Ectodermal cell (in vitro differentiated cells): Measurements from ENCODE around the gene SUMO1.

Experiments used
- H3K27ac ChIP-seq: 2 replicates; pipeline ENCODE4 v1.7.0; 2013; ENCODE audit warnings: mild to moderate bottlenecking, low read depth, low read length; ENCODE audit not compliant: insufficient read depth, poor library complexity, severe bottlenecking
- H3K27me3 ChIP-seq: 2 replicates; pipeline ENCODE4 v1.7.0; 2013; ENCODE audit warnings: mild to moderate bottlenecking, low read length; ENCODE audit not compliant: insufficient read depth, control insufficient read depth, poor library complexity, severe bottlenecking
- H3K36me3 ChIP-seq: one replicate; pipeline ENCODE4 v1.7.0; 2013; ENCODE audit warnings: low read length; ENCODE audit not compliant: control insufficient read depth, insufficient read depth
- H3K4me1 ChIP-seq: one replicate; pipeline ENCODE4 v1.7.0; 2013; ENCODE audit warnings: low read length; ENCODE audit not compliant: control insufficient read depth, insufficient read depth
- H3K4me3 ChIP-seq: 2 replicates; pipeline ENCODE4 v1.7.0; 2013; ENCODE audit warnings: low read depth, low read length, control low read depth; ENCODE audit not compliant: insufficient read depth
- H3K9me3 ChIP-seq: 2 replicates; pipeline ENCODE4 v1.7.0; 2013; ENCODE audit warnings: mild to moderate bottlenecking, low read length, moderate library complexity; ENCODE audit not compliant: control insufficient read depth
- WGBS, 2 experiments: methylation state at CpG; one replicate each; pipeline ENCODE4 v1.1.7; 2013; ENCODE audit warnings: missing lambda C conversion rate in 2 of 2; 5-methylcytosine and 5-hydroxymethylcytosine counted together

The SUMO1 gene

DNA sequence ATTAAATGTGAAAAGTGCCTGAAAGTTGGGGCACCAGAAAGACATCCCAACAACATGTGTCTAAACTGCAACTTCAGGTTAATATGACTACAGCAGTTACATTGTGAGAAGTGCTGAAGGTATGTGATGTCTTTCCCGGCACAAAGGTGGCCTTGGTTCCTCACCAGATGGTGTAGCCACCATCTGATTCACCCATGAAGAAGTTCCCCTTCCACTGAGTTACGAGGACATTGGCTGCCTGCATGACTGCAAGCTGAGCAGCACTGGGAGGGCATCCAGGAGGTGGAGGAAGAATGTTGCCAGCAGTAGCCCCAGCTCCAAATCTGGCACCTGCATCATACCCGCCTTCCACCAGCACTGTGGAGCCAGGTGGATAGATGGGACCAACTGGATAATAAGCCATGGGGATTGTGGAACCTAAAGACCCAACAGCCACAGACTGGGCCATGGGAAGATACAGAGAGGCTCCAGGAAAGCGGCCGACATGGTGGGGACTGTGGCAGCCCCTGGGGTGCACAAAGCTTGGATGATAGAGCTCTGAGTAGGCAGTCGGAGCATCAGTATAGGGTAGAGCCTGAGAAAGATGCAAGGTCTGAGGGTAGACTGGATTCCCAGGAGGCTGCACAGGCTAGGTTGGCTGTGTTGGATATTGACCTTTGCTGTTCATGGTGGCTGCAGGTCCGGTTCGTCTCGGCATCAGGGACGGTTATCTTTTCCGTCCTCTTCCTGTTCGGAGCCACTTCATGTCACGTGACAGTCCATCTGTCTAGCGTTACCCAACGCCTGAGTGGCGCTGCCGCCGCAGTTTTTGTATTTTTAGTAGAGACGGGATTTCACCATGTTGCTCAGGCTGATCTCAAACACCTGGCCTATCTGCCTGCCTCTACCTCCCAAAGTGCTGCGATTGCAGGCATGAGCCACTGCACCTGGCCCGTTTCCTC lies 36.9 kb downstream of the SUMO1 start:
- Histone ChIP-seq H3K4me1 (no peaks in the 10 kb centered on the region), H3K9me3 (no peaks in the 10 kb centered on the region), H3K36me3 (no peaks in the 10 kb centered on the region), H3K4me3 (no peak overlapping the region), H3K27ac (no peak overlapping the region), H3K27me3 (no peaks in the 10 kb centered on the region)
- 91 to 94% methylated on average over 20 to 21 of the region's 21 CpGs for WGBS, 2 experiments

DNA sequence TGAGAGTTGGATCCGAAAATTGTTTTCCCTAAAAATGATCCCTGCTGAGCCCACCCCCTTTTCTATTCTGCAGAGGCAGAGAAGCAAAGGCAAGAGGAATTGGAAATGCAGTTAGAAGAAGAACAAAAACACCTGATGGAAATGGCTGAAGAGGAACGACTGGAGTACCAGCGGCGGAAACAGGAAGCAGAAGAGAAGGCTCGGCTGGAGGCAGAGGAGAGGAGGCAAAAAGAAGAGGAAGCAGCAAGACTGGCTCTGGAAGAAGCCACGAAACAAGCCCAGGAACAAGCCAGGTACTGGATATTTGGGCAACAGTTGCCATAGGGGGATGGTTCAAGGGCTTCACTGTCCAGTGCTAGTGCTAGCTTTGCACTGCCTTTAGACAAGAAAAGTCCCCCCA lies 41.7 kb downstream of the SUMO1 start:
- no peaks in the 10 kb centered on the region for H3K9me3 ChIP-seq
- H3K27me3 ChIP-seq: no peaks in the 10 kb centered on the region
- no peak overlapping the region for H3K27ac ChIP-seq
- no peaks in the 10 kb centered on the region for H3K36me3 ChIP-seq
- WGBS, 2 experiments: 90 to 91% methylated on average over 6 of the region's 6 CpGs
- peaks cover 6% of the 10 kb centered on the region for H3K4me1 ChIP-seq
- H3K4me3 ChIP-seq: no peak overlapping the region

DNA sequence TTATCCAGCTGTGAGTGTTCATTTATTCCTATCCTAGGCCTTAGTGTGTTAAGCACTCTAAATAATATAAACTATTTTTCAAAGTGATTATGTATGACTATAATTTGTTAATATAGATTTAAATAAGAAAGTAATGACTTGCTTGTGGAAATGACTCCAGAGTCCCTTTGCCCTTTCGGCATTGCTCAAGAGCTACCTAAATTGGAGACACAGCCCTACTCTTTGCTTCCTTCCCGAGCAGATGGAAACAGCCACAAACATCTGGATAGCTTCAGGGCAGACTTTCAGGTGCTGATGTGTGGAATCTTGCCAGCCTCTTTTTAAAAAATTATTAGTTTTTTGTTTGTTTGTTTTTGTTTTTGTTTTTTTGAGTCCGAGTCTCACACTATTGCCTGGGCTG lies 44.0 kb downstream of the SUMO1 start:
- no peaks in the 10 kb centered on the region for H3K27me3 ChIP-seq
- no peak overlapping the region for H3K27ac ChIP-seq
- no peak overlapping the region for H3K4me3 ChIP-seq
- H3K36me3 ChIP-seq: no peaks in the 10 kb centered on the region
- H3K4me1 ChIP-seq: peaks cover 6% of the 10 kb centered on the region
- no peaks in the 10 kb centered on the region for H3K9me3 ChIP-seq
- 91 to 92% methylated on average over 3 of the region's 3 CpGs for WGBS, 2 experiments

DNA sequence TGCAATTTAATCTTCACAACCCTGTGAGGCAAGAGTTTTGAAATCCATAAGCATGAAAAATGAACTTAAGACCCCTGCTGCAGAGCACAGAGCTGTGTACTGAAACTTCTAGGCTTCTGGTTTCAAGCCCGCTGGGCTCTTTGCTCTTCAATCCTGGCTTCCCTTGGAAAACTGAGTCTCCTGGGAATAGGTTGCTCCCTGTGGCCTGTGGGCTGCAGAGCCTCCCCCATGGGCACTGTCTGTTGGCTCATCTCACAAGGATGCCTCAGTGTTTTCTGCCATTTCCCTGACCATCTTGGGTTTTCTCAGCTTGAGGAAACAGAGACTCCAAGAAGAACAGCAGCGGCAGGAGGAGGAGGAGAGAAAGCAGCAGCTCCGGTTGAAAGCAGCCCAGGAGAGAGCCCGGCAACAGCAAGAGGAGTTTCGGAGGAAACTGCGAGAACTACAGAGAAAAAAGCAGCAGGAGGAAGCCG lies 44.5 kb downstream of the SUMO1 start:
- peaks cover 6% of the 10 kb centered on the region for H3K4me1 ChIP-seq
- no peak overlapping the region for H3K27ac ChIP-seq
- no peaks in the 10 kb centered on the region for H3K9me3 ChIP-seq
- 70 to 72% methylated on average over 7 of the region's 7 CpGs for WGBS, 2 experiments
- H3K27me3 ChIP-seq: no peaks in the 10 kb centered on the region
- no peak overlapping the region for H3K4me3 ChIP-seq
- no peaks in the 10 kb centered on the region for H3K36me3 ChIP-seq

DNA sequence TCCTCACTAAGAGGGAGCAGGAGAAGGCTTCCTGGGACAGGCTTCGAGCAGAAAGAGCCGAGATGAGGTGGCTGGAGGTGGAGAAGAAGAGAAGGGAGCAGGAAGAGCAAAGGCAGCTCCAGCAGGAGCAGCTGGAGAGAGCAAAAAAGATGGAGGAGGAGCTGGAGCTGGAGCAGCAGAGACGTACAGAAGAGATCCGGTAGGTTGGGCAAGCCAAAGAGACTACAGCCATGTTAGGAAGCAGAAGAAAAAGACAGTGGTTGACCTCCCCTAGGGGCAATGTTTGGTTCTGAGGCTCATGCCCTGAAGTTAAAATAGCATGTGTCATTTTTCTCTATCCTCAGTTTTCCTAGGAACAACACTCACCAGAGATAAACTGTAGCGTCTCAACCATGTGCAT lies 45.1 kb downstream of the SUMO1 start:
- H3K4me1 ChIP-seq: peaks cover 6% of the 10 kb centered on the region
- no peaks in the 10 kb centered on the region for H3K27me3 ChIP-seq
- no peak overlapping the region for H3K4me3 ChIP-seq
- no peak overlapping the region for H3K27ac ChIP-seq
- no peaks in the 10 kb centered on the region for H3K9me3 ChIP-seq
- H3K36me3 ChIP-seq: no peaks in the 10 kb centered on the region
- WGBS, 2 experiments: 96 to 98% methylated on average over 5 of the region's 5 CpGs

DNA sequence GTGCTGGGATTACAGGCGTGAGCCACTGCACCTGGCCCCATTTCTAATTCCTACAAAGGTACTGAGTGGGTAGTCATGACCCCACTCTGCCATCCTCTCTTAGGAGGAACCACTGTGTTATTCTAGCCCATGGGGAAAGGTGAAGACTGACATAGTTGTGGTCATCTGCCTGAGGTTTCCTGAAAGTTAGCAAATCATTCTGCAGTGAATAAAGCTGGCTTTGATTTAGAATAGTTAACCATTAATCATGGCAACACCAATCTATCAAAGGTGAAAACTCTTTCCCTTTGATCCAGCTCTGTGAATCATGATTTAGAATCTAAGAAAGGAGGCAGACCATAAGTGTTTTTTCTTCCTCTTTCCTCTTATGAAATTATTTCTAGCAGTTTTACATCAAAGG lies 50.8 kb downstream of the SUMO1 start:
- Histone ChIP-seq H3K4me1 (no peaks in the 10 kb centered on the region), H3K36me3 (no peaks in the 10 kb centered on the region), H3K27ac (no peak overlapping the region), H3K27me3 (no peaks in the 10 kb centered on the region), H3K9me3 (no peaks in the 10 kb centered on the region), H3K4me3 (no peak overlapping the region)
- WGBS, 2 experiments: 87 to 96% methylated on average over 1 of the region's 1 CpG

DNA sequence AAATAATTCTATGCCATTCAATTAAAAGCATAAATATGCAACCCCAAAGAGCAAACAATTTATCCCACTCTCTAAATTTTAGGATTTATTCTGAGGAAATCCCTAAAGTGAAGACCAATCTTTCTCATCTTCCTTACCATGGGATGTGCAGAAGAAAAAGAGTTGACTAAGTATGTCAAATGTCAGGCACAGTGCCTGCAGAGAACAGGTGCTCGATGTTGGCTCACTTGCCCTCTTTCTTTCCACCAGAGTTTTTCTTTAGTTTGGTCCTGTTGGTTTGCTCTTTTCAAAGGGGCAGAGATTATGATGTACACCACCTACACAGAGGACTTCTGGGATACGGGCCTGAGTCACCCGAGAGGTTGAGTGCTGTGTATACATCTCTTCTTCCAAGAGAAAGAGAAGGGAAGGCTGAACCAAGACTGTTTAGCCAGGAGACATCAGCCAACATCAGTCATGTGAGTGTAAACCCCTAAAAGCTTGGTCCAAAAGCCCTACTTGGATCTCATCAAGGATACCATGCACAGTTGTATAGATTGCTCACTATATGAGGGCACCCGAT lies 51.7 kb downstream of the SUMO1 start:
- H3K36me3 ChIP-seq: no peaks in the 10 kb centered on the region
- WGBS, 2 experiments: 95 to 96% methylated on average over 4 of the region's 4 CpGs
- no peak overlapping the region for H3K27ac ChIP-seq
- no peaks in the 10 kb centered on the region for H3K9me3 ChIP-seq
- H3K4me1 ChIP-seq: no peaks in the 10 kb centered on the region
- no peak overlapping the region for H3K4me3 ChIP-seq
- H3K27me3 ChIP-seq: no peaks in the 10 kb centered on the region

DNA sequence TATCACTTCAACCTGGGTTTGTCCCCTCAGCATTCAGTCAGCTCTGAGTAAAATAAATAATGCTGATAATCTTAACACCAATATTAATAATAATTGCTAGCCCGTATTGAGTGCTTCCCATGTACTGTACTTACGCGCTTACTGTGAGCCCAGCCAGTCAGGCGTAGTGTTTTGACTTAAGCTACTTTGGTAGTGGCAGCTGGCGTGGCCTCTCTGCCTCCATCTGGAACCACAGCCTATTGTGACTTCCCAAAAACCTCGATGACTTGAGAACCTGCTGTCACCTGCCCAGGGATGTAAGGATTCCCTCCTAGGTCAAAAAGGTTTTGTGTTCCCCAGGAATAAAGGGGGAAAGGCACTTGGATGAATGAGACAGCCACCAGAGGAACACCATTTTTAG lies 53.2 kb downstream of the SUMO1 start:
- WGBS, 2 experiments: 92 to 96% methylated on average over 6 of the region's 6 CpGs
- no peaks in the 10 kb centered on the region for H3K36me3 ChIP-seq
- no peak overlapping the region for H3K4me3 ChIP-seq
- H3K4me1 ChIP-seq: no peaks in the 10 kb centered on the region
- H3K27ac ChIP-seq: no peak overlapping the region
- H3K9me3 ChIP-seq: no peaks in the 10 kb centered on the region
- no peaks in the 10 kb centered on the region for H3K27me3 ChIP-seq

DNA sequence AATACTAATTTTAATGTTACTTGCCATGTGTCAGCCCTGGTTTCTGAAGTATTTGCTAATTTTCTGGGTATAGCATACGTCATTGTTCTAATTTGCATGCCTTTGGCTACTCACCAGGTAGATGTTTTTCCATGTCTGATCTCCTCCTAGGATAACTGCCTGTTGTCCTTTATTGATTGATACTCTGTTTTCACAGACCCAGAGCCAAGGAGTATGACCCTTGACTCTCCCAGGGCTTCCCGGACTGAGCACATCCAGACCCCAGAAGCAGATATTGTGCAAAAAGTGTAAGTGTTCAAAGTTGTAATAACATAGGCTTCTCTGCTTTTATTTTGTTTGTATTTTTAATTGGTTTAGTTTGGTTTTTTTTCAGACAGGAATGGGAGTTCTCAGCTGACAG lies 53.8 kb downstream of the SUMO1 start:
- Histone ChIP-seq H3K9me3 (no peaks in the 10 kb centered on the region), H3K36me3 (no peaks in the 10 kb centered on the region), H3K27me3 (no peaks in the 10 kb centered on the region), H3K4me1 (no peaks in the 10 kb centered on the region), H3K4me3 (no peak overlapping the region), H3K27ac (no peak overlapping the region)
- 85 to 90% methylated on average over 2 of the region's 2 CpGs for WGBS, 2 experiments

DNA sequence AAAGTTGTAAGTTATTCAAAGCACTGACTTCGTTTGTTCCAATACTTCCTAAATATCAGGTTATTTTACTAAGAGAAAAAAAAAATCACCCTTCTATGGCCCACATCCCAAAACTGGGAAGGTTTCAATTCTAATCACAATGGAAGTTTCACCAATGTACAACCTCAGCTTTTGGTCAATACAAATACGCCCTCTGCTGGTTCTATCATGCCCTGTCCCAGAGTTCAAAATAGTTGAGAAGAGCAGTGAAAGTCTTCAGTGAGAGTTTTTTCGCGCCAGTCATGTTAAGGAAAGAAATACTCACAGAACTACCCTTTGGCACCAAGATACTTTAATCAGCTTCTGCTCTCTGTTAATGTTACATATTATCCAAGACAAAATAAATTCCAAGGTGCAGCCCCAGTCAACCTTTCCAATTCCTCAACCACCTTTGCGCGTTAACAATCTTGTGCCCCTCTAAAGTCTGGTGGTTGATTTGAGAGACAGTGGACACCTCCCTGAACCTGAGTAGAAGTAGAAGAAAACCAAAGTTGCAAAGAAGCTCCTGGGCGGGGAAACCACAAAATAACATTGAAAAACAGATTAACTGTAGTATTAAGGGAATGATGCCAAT lies 59.9 kb downstream of the SUMO1 start:
- Histone ChIP-seq H3K4me3 (no peak overlapping the region), H3K4me1 (no peaks in the 10 kb centered on the region), H3K27me3 (no peaks in the 10 kb centered on the region), H3K36me3 (no peaks in the 10 kb centered on the region), H3K27ac (no peak overlapping the region), H3K9me3 (no peaks in the 10 kb centered on the region)
- 53 to 58% methylated on average over 7 of the region's 7 CpGs for WGBS, 2 experiments
